Measurements from ENCODE around the gene DUSP10.

- TF ChIP-seq POLR2AphosphoS5 (IDR thresholded peaks at IDR 0.05) (no peak), CTCF (IDR thresholded peaks at IDR 0.05) (no peak), POLR2A (IDR thresholded peaks at IDR 0.05) (no peak), EP300 (IDR thresholded peaks at IDR 0.05) (no peak)
These were observed 15.1 kb upstream of the DUSP10 start for GRCh38 chr1:221756830-221757551.

Data from stomach (tissue), 4 donors.